Activated CD8-positive, alpha-beta memory T cell treated with anti-CD3 and anti-CD28 coated beads for 1 hour (primary cell): ENCODE measurements around the gene CEP41.
"Not testable (repeated sequence)": the region's sequence is repeated elsewhere in the genome, so short reads cannot be mapped to it uniquely, and the experiment has no call there.

Experiments used
- DNase-seq, 2 donors: peaks; one replicate each; pipeline ENCODE4 v3.0.0-alpha.2; 2020; ENCODE audit warnings: low read depth in 1 of 2; ENCODE audit errors: extremely low read depth in 1 of 2

Gene CEP41

GRCh38 chr7:130393101-130393561, 47.7 kb downstream of the CEP41 start:
- DNase-seq, result no peak

GRCh38 chr7:130390486-130390885, 50.3 kb downstream of the CEP41 start:
- DNase-seq, result no peak

- DNase-seq, result no peak
These were observed 52.1 kb downstream of the CEP41 start for GRCh38 chr7:130388671-130389070.

- no peak for DNase-seq
These were observed 53.0 kb downstream of the CEP41 start for GRCh38 chr7:130387628-130388403.

- DNase-seq, result no peak
These were observed 53.5 kb downstream of the CEP41 start for GRCh38 chr7:130387306-130387627.

GRCh38 chr7:130386876-130387275, 53.9 kb downstream of the CEP41 start:
- DNase-seq, result no peak

GRCh38 chr7:130385600-130386066, 55.2 kb downstream of the CEP41 start:
- DNase-seq, result no peak

- no peak for DNase-seq
These were observed 55.8 kb downstream of the CEP41 start for GRCh38 chr7:130384841-130385599.

GRCh38 chr7:130384371-130384801, 56.4 kb downstream of the CEP41 start:
- DNase-seq, result no peak

GRCh38 chr7:130383187-130383980, 57.4 kb downstream of the CEP41 start:
- no peak for DNase-seq

GRCh38 chr7:130381468-130382312, 59.1 kb downstream of the CEP41 start:
- DNase-seq, result no peak

- no peak for DNase-seq
These were observed 59.9 kb downstream of the CEP41 start for GRCh38 chr7:130380861-130381455.

- no peak for DNase-seq
These were observed 60.6 kb downstream of the CEP41 start, which contains the start of gene CPA1 for GRCh38 chr7:130379921-130380860. CPA1 (plus strand) TSS chr7:130380494; CDS start chr7:130380521, 27 bp downstream.

- no peak for DNase-seq
These were observed 61.3 kb downstream of the CEP41 start for GRCh38 chr7:130379532-130379920.

GRCh38 chr7:130379019-130379418, 61.8 kb downstream of the CEP41 start:
- DNase-seq, result no peak

- no peak for DNase-seq
These were observed 63.6 kb downstream of the CEP41 start for GRCh38 chr7:130377178-130377577.

- DNase-seq, result not testable (repeated sequence)
These were observed 64.4 kb downstream of the CEP41 start for GRCh38 chr7:130376461-130376860.

GRCh38 chr7:130374507-130374906, 66.3 kb downstream of the CEP41 start:
- no peak for DNase-seq
